ENCODE measurements around the gene NT5C1A. TPM values are rescaled to one million over a fixed set of nuclear protein-coding genes. Genes with fewer than 3 reads are reported as not detected.

Gene NT5C1A
- total and polyA plus RNA-seq, 11 donors, result 2.0 to 46.6 (median 17.2) TPM

- 80 to 100% (median 87%) methylated on average over 1 of the region's 1 CpG for WGBS, 4 donors
- H3K4me1 ChIP-seq, result no peaks in the 10 kb centered on the region
These were observed 10.1 kb upstream of the NT5C1A start for GRCh38 chr1:39681999-39682398.

GRCh38 chr1:39681294-39681693 is 9.4 kb upstream of the NT5C1A start:
- Histone ChIP-seq H3K27ac (no peak overlapping the region), H3K27me3 (peaks cover 5 to 44% (median 28%) of the 10 kb centered on the region in 9 donors), H3K4me3 (no peak overlapping the region), H3K36me3 (no peaks in the 10 kb centered on the region), H3K4me1 (no peaks in the 10 kb centered on the region), H3K9me3 (no peaks in the 10 kb centered on the region)
- ATAC-seq (no peak), DNase-seq (no peak)
- TF ChIP-seq CTCF (IDR thresholded peaks at IDR 0.05) (no peak), POLR2A (IDR thresholded peaks at IDR 0.05) (no peak)
- intact Hi-C loops (cut with DNase I), result no loop called here
- 81 to 82% (median 82%) methylated on average over 3 of the region's 3 CpGs for WGBS, 4 donors

More at GRCh38 chr1:39681999-39682398, 10.1 kb upstream of the NT5C1A start:
- intact Hi-C loops (cut with DNase I), result no loop called here
- Histone ChIP-seq H3K9me3 (no peaks in the 10 kb centered on the region), H3K4me3 (no peak overlapping the region), H3K36me3 (no peaks in the 10 kb centered on the region), H3K27me3 (peaks cover 5 to 44% (median 28%) of the 10 kb centered on the region in 9 donors), H3K27ac (no peak overlapping the region)
- DNase-seq, result no peak
- ATAC-seq, result no peak
- no peak for TF ChIP-seq POLR2A (IDR thresholded peaks at IDR 0.05)
- no peak for TF ChIP-seq CTCF (IDR thresholded peaks at IDR 0.05)

GRCh38 chr1:39680751-39681150 is 8.8 kb upstream of the NT5C1A start:
- Histone ChIP-seq H3K4me3 (no peak overlapping the region), H3K27me3 (peaks cover 5 to 44% (median 28%) of the 10 kb centered on the region in 9 donors), H3K27ac (no peak overlapping the region), H3K9me3 (no peaks in the 10 kb centered on the region), H3K36me3 (no peaks in the 10 kb centered on the region), H3K4me1 (no peaks in the 10 kb centered on the region)
- 65 to 72% (median 69%) methylated on average over 4 of the region's 4 CpGs for WGBS, 4 donors
- DNase-seq (no peak), ATAC-seq (no peak)
- intact Hi-C loops (cut with DNase I), result no loop called here
- TF ChIP-seq POLR2A (IDR thresholded peaks at IDR 0.05) (no peak), CTCF (IDR thresholded peaks at IDR 0.05) (no peak)

GRCh38 chr1:39679821-39680220 is 7.9 kb upstream of the NT5C1A start:
- no peak for ATAC-seq
- WGBS, 4 donors, result 57 to 68% (median 65%) methylated on average over 2 of the region's 2 CpGs

More at GRCh38 chr1:39679821-39680220, 7.9 kb upstream of the NT5C1A start:
- no peak for TF ChIP-seq POLR2A (IDR thresholded peaks at IDR 0.05)
- TF ChIP-seq CTCF (IDR thresholded peaks at IDR 0.05), result no peak
- DNase-seq, result no peak
- Histone ChIP-seq H3K27ac (no peak overlapping the region), H3K36me3 (no peaks in the 10 kb centered on the region), H3K4me1 (no peaks in the 10 kb centered on the region), H3K27me3 (peaks cover 5 to 37% (median 26%) of the 10 kb centered on the region in 9 donors), H3K9me3 (no peaks in the 10 kb centered on the region), H3K4me3 (no peak overlapping the region)
- intact Hi-C loops (cut with DNase I), result loop anchor here in 1 of 10 donors (5.0 kb wide), 1 partner anchor 32 kb away; no protein-coding TSS in a partner anchor

All from heart left ventricle (tissue), 16 donors.